ENCODE data around the gene ABHD14A.
A peak's percentile ranks its signal among the peaks of the same experiment; 100 is the strongest.

ABHD14A gene

GRCh38 chr3:51941798-51942602, 32.9 kb upstream of the ABHD14A start, which contains the start of the genes PARP3 and RRP9:
Gene PARP3 (plus strand): TSS chr3:51942363. CDS start chr3:51943356, 993 bp downstream.
Gene RRP9 (minus strand): TSS chr3:51941904. CDS start chr3:51941867, 37 bp downstream.
- peak; percentile 100 for DNase-seq

GRCh38 chr3:51942603-51943450, 32.0 kb upstream of the ABHD14A start:
- peak; percentile 33 for DNase-seq

- DNase-seq, result no peak
Observed at GRCh38 chr3:51943451-51944391, 31.1 kb upstream of the ABHD14A start.

- no peak for DNase-seq
Observed at GRCh38 chr3:51944451-51945021, 30.3 kb upstream of the ABHD14A start.

GRCh38 chr3:51945031-51945840, 29.6 kb upstream of the ABHD14A start:
- DNase-seq, result no peak

GRCh38 chr3:51945926-51946705, 28.7 kb upstream of the ABHD14A start:
- DNase-seq, result no peak

GRCh38 chr3:51946796-51947195, 28.1 kb upstream of the ABHD14A start:
- no peak for DNase-seq

- no peak for DNase-seq
Observed at GRCh38 chr3:51947215-51947900, 27.5 kb upstream of the ABHD14A start.

- DNase-seq, result no peak
Observed at GRCh38 chr3:51948016-51948580, 26.8 kb upstream of the ABHD14A start.

- DNase-seq, result no peak
Observed at GRCh38 chr3:51949121-51949520, 25.7 kb upstream of the ABHD14A start.

GRCh38 chr3:51950899-51951298, 24.0 kb upstream of the ABHD14A start:
- no peak for DNase-seq

- no peak for DNase-seq
Observed at GRCh38 chr3:51953445-51953844, 21.4 kb upstream of the ABHD14A start.

- no peak for DNase-seq
Observed at GRCh38 chr3:51954105-51954504, 20.8 kb upstream of the ABHD14A start.

GRCh38 chr3:51954713-51955112, 20.2 kb upstream of the ABHD14A start:
- DNase-seq, result no peak

GRCh38 chr3:51955175-51955892, 19.5 kb upstream of the ABHD14A start, which contains the start of gene GPR62:
Gene GPR62 (plus strand): TSS chr3:51955381. CDS start chr3:51955653, 272 bp downstream.
- DNase-seq, result peak; percentile 42

- peak; percentile 84 for DNase-seq
Observed at GRCh38 chr3:51955893-51956770, 18.7 kb upstream of the ABHD14A start.

- DNase-seq, result no peak
Observed at GRCh38 chr3:51957520-51958205, 17.2 kb upstream of the ABHD14A start.

Measured in eye (tissue), 1 donor.